Measurements from ENCODE around the gene LDHAL6A.

Gene LDHAL6A

DNA sequence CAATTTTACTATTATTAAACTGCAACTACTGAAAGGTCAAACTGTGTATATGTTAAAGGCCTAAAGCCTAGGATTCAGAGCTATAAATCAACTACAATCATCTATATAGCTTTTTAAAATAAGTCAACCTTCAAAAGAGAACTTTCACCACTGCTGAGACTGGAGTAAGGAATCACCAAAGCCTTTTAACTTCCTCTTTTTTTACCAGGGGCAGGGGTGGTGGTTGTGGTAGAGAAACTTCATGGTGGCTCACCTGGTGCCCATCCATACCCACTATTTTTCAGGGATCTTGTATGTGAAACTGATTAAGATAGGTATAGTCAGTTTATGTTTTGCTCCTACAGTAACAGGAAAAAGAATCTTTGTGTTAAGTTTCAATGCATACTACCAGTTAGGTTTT lies 39.6 kb downstream of the LDHAL6A start:
- Histone ChIP-seq H3K4me1 (ENCODE audit: control insufficient read depth, insufficient read depth, low read length) (peaks cover 8% of the 10 kb centered on the region; the same call in 1 of the 2 replicates), H3K9me3 (ENCODE audit: control insufficient read depth, insufficient read depth, low read depth, low read length) (no peaks in the 10 kb centered on the region), H3K36me3 (ENCODE audit: control insufficient read depth in 2 of 2, insufficient read depth in 1 of 2, low read length in 2 of 2) (peaks cover 0 to 51% of the 10 kb centered on the region in 2 experiments; a peak in 2 of 3 replicates), H3K4me3 (ENCODE audit: low read depth, low read length) (no peak overlapping the region), H3K27ac (ENCODE audit: extremely low read depth, low read depth, low read length) (no peak overlapping the region)
- no peak for TF ChIP-seq ZNF830 (tag by site-specific recombination; IDR thresholded peaks at IDR 0.05; ENCODE audit: low read depth)
- ChIA-PET CTCF (no interaction called here), POLR2A (interaction anchor here (0.7 to 1.6 kb wide), 2 partner anchors 22 to 31 kb away, joined by 4 read pairs; partner anchors contain the start of gene TSG101)

DNA sequence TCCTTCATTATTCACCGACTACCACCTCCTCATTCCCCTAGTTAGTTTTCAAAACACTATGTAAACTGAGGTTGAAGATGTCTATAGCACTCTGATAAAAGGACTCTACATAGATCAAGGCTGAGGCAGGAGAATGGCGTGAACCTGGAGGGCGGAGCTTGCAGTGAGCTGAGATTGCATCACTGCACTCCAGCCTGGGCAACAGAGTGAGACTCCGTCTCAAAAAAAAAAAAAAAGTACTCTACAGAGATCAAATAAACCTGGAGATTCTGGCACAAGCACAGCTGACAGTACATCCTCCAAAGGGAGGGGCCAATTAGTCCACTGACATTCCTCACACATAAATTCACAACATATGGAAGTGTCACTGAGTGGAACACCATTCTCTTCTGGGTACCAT lies 40.0 kb downstream of the LDHAL6A start:
- Histone ChIP-seq H3K9me3 (ENCODE audit: control insufficient read depth, insufficient read depth, low read depth, low read length) (no peaks in the 10 kb centered on the region), H3K36me3 (ENCODE audit: control insufficient read depth in 2 of 2, insufficient read depth in 1 of 2, low read length in 2 of 2) (peaks cover 0 to 51% of the 10 kb centered on the region in 2 experiments; a peak in 2 of 3 replicates), H3K4me3 (ENCODE audit: low read depth, low read length) (no peak overlapping the region), H3K4me1 (ENCODE audit: control insufficient read depth, insufficient read depth, low read length) (peaks cover 8% of the 10 kb centered on the region; the same call in 1 of the 2 replicates), H3K27ac (ENCODE audit: extremely low read depth, low read depth, low read length) (no peak overlapping the region)
- TF ChIP-seq ZBTB17 (tag by site-specific recombination; IDR thresholded peaks at IDR 0.05): peak; percentile 34; the same call in 1 of the 2 replicates
- TF ChIP-seq, protein P1, sequence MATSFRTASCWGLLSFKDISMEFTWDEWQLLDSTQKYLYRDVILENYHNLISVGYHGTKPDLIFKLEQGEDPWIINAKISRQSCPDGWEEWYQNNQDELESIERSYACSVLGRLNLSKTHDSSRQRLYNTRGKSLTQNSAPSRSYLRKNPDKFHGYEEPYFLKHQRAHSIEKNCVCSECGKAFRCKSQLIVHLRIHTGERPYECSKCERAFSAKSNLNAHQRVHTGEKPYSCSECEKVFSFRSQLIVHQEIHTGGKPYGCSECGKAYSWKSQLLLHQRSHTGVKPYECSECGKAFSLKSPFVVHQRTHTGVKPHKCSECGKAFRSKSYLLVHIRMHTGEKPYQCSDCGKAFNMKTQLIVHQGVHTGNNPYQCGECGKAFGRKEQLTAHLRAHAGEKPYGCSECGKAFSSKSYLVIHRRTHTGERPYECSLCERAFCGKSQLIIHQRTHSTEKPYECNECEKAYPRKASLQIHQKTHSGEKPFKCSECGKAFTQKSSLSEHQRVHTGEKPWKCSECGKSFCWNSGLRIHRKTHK (tag by site-specific recombination; IDR thresholded peaks at IDR 0.05): no peak
- no peak for TF ChIP-seq ZNF629 (tag by site-specific recombination; IDR thresholded peaks at IDR 0.05)
- 0 out of 2 replicates have a peak, but pooled peaks have one; percentile 35 for TF ChIP-seq ZNF121 (tag by site-specific recombination; IDR thresholded peaks at IDR 0.05)
- no peak for TF ChIP-seq ZNF785 (tag by site-specific recombination; IDR thresholded peaks at IDR 0.05)
- TF ChIP-seq ZNF23 (tag by site-specific recombination; IDR thresholded peaks at IDR 0.05; ENCODE audit: borderline replicate concordance): no peak
- no peak for TF ChIP-seq ZNF521 (tag by site-specific recombination; IDR thresholded peaks at IDR 0.05)
- TF ChIP-seq, protein P2, sequence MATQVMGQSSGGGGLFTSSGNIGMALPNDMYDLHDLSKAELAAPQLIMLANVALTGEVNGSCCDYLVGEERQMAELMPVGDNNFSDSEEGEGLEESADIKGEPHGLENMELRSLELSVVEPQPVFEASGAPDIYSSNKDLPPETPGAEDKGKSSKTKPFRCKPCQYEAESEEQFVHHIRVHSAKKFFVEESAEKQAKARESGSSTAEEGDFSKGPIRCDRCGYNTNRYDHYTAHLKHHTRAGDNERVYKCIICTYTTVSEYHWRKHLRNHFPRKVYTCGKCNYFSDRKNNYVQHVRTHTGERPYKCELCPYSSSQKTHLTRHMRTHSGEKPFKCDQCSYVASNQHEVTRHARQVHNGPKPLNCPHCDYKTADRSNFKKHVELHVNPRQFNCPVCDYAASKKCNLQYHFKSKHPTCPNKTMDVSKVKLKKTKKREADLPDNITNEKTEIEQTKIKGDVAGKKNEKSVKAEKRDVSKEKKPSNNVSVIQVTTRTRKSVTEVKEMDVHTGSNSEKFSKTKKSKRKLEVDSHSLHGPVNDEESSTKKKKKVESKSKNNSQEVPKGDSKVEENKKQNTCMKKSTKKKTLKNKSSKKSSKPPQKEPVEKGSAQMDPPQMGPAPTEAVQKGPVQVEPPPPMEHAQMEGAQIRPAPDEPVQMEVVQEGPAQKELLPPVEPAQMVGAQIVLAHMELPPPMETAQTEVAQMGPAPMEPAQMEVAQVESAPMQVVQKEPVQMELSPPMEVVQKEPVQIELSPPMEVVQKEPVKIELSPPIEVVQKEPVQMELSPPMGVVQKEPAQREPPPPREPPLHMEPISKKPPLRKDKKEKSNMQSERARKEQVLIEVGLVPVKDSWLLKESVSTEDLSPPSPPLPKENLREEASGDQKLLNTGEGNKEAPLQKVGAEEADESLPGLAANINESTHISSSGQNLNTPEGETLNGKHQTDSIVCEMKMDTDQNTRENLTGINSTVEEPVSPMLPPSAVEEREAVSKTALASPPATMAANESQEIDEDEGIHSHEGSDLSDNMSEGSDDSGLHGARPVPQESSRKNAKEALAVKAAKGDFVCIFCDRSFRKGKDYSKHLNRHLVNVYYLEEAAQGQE (tag by site-specific recombination; IDR thresholded peaks at IDR 0.05): no peak
- TF ChIP-seq ZNF670 (tag by site-specific recombination; IDR thresholded peaks at IDR 0.05; ENCODE audit: low read depth): no peak
- TF ChIP-seq, protein P3, sequence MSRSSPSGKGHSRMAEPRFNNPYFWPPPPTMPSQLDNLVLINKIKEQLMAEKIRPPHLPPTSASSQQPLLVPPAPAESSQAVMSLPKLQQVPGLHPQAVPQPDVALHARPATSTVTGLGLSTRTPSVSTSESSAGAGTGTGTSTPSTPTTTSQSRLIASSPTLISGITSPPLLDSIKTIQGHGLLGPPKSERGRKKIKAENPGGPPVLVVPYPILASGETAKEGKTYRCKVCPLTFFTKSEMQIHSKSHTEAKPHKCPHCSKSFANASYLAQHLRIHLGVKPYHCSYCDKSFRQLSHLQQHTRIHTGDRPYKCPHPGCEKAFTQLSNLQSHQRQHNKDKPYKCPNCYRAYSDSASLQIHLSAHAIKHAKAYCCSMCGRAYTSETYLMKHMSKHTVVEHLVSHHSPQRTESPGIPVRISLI (tag by site-specific recombination; IDR thresholded peaks at IDR 0.05): peak; percentile 34; the same call in 1 of the 2 replicates
- TF ChIP-seq, protein P4, sequence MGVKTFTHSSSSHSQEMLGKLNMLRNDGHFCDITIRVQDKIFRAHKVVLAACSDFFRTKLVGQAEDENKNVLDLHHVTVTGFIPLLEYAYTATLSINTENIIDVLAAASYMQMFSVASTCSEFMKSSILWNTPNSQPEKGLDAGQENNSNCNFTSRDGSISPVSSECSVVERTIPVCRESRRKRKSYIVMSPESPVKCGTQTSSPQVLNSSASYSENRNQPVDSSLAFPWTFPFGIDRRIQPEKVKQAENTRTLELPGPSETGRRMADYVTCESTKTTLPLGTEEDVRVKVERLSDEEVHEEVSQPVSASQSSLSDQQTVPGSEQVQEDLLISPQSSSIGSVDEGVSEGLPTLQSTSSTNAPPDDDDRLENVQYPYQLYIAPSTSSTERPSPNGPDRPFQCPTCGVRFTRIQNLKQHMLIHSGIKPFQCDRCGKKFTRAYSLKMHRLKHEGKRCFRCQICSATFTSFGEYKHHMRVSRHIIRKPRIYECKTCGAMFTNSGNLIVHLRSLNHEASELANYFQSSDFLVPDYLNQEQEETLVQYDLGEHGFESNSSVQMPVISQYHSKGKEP (tag by site-specific recombination; IDR thresholded peaks at IDR 0.05): no peak
- POLR2A ChIA-PET: interaction anchor here (0.7 to 1.6 kb wide), 2 partner anchors 22 to 31 kb away, joined by 4 read pairs; partner anchors contain the start of gene TSG101
- CTCF ChIA-PET: interaction anchor here (0.6 kb wide), 1 partner anchor 103 kb away, joined by 3 read pairs; no protein-coding TSS in a partner anchor

DNA sequence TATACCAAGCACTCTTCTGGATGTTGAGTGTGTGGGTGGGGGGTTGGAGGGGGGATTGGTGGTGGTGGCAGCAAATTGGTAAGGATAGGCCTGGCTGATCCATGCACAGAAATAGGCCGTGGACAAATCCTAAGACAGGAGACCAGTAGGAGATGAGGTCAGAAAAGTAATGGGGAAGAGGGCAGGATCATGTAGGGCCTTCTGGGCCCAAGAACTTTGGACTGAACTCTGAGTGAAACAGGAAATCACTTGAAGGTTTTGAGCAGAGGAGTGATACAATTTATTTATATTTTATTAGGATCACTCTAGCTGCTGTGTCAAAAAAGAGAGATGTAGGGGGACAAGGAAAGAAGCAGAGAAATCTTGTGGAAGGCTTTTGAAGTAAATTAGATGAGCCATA lies 42.4 kb downstream of the LDHAL6A start:
- ChIA-PET POLR2A (no interaction called here), CTCF (no interaction called here)
- H3K36me3 ChIP-seq (ENCODE audit: control insufficient read depth in 2 of 2, insufficient read depth in 1 of 2, low read length in 2 of 2): peaks cover 0 to 64% of the 10 kb centered on the region in 2 experiments; a peak in 2 of 3 replicates
- H3K27ac ChIP-seq (ENCODE audit: extremely low read depth, low read depth, low read length): no peak overlapping the region
- H3K9me3 ChIP-seq (ENCODE audit: control insufficient read depth, insufficient read depth, low read depth, low read length): no peaks in the 10 kb centered on the region
- H3K4me1 ChIP-seq (ENCODE audit: control insufficient read depth, insufficient read depth, low read length): peaks cover 7% of the 10 kb centered on the region; the same call in 1 of the 2 replicates
- H3K4me3 ChIP-seq (ENCODE audit: low read depth, low read length): no peak overlapping the region
- TF ChIP-seq ZNF121 (tag by site-specific recombination; IDR thresholded peaks at IDR 0.05) (no peak), ZNF76 (tag by site-specific recombination; IDR thresholded peaks at IDR 0.05; ENCODE audit: borderline replicate concordance, low read depth) (no peak)

All from HEK293 (cell line).